PC-9 (cell line): ENCODE data around the gene NAGPA.

Source experiments
- EZH2 ChIP-seq: fragments of 200-600 bp; sonication (generic); IDR thresholded peaks from 2 replicates; pipeline ENCODE4 v1.8.0; 2017; ENCODE audit warnings: antibody characterized with exemption, low read depth
- TF ChIP-seq, protein P1 (sequence below): fragments of 200-600 bp; sonication (generic); conservative IDR thresholded peaks from 2 replicates; pipeline ENCODE4 v1.6.1; 2017; ENCODE audit warnings: mixed run types, antibody characterized with exemption, mild to moderate bottlenecking, moderate library complexity

- TF ChIP-seq, protein P1, sequence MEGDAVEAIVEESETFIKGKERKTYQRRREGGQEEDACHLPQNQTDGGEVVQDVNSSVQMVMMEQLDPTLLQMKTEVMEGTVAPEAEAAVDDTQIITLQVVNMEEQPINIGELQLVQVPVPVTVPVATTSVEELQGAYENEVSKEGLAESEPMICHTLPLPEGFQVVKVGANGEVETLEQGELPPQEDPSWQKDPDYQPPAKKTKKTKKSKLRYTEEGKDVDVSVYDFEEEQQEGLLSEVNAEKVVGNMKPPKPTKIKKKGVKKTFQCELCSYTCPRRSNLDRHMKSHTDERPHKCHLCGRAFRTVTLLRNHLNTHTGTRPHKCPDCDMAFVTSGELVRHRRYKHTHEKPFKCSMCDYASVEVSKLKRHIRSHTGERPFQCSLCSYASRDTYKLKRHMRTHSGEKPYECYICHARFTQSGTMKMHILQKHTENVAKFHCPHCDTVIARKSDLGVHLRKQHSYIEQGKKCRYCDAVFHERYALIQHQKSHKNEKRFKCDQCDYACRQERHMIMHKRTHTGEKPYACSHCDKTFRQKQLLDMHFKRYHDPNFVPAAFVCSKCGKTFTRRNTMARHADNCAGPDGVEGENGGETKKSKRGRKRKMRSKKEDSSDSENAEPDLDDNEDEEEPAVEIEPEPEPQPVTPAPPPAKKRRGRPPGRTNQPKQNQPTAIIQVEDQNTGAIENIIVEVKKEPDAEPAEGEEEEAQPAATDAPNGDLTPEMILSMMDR, result no peak
- TF ChIP-seq EZH2, result no peak
These were observed 31.6 kb upstream of the NAGPA start for GRCh38 chr16:5065326-5065725.
